ENCODE data around the gene RPL10.

RPL10 gene

DNA sequence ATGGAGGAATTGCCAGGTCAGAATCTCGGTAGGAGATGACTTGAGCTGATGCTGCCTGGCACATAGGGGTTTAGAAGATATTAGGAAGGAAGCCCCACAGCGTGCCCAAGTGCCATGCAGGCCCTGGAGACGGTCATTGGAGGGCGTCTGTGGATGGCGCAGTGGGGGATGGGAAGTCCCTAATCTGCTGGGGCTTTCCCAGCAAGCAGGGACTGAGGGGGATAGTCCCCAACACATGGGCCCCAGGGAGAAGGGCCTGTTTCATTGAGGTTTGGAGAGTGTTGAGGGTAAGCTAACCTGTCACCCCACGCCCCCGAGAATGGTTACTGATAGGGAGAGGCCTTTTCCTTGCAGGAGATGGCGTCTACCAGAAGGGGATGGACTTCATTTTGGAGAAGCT, 21.0 kb downstream of the RPL10 start:
- Mint-ChIP-seq H3K4me1 (no peaks in the 10 kb centered on the region), H3K36me3 (peaks cover 16% of the 10 kb centered on the region), H3K27ac (peak overlapping the region; percentile 54), H3K4me3 (no peak overlapping the region), H3K9me3 (no peaks in the 10 kb centered on the region)
- DNase-seq (ENCODE audit: low spot score in 2 of 2) (no peak), ATAC-seq (no peak)

DNA sequence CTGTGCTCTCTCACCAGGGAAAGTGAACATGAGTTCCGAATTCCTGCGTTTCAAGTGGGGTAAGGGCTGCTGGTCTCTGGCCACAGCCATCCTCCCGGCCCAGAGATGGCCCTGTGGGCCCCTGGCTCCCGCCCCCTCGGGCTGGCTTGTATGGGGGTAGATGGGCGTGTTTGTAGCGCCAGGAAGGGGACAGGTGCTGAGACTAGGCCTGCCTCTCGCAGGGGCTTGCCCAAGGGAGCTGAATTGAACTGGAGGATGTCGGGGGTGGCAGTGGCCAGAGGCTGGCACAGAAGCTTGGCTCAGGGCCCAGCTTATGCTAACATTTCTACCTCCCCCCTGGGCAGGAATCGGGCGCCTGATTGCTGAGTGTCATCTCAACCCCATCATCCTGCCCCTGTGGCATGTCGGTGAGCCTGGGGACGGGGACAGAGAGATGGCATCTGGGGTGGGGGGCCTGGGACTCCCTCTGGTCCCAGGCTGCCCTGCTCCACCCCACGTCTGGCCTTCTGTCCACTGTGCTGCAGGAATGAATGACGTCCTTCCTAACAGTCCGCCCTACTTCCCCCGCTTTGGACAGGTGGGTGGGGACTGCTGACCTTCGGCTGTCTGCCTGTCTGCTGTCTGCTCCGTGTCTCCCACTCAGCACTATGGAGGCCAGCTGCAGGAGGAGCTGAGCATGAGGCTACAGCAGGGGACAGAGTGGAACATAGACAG, 21.7 kb downstream of the RPL10 start:
- Mint-ChIP-seq H3K4me3 (no peak overlapping the region), H3K9me3 (no peaks in the 10 kb centered on the region), H3K27ac (peak overlapping the region; percentile 23), H3K4me1 (no peaks in the 10 kb centered on the region), H3K36me3 (peaks cover 16% of the 10 kb centered on the region)
- DNase-seq (ENCODE audit: low spot score in 2 of 2) (no peak), ATAC-seq (no peak)

DNA sequence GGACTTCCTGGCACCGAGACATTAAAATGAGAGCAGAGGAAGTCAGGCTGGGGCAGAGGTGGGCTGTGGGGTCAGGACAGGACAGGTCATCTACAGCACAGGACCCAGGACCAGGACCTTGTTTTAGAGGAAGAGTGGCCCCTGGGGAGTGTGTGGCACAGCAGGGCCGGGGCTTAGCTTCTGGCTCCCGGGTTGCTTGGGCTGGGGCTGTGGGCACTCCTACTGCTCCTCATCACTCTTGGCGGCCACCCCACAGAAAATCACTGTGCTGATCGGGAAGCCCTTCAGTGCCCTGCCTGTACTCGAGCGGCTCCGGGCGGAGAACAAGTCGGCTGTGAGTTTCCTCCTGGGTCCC, 22.2 kb downstream of the RPL10 start:
- peaks cover 11% of the 10 kb centered on the region for H3K36me3 Mint-ChIP-seq
- no peaks in the 10 kb centered on the region for H3K9me3 Mint-ChIP-seq
- no peak for DNase-seq (ENCODE audit: low spot score in 2 of 2)
- H3K4me3 Mint-ChIP-seq: no peak overlapping the region
- no peak for ATAC-seq
- peak overlapping the region; percentile 23 for H3K27ac Mint-ChIP-seq
- no peaks in the 10 kb centered on the region for H3K4me1 Mint-ChIP-seq

DNA sequence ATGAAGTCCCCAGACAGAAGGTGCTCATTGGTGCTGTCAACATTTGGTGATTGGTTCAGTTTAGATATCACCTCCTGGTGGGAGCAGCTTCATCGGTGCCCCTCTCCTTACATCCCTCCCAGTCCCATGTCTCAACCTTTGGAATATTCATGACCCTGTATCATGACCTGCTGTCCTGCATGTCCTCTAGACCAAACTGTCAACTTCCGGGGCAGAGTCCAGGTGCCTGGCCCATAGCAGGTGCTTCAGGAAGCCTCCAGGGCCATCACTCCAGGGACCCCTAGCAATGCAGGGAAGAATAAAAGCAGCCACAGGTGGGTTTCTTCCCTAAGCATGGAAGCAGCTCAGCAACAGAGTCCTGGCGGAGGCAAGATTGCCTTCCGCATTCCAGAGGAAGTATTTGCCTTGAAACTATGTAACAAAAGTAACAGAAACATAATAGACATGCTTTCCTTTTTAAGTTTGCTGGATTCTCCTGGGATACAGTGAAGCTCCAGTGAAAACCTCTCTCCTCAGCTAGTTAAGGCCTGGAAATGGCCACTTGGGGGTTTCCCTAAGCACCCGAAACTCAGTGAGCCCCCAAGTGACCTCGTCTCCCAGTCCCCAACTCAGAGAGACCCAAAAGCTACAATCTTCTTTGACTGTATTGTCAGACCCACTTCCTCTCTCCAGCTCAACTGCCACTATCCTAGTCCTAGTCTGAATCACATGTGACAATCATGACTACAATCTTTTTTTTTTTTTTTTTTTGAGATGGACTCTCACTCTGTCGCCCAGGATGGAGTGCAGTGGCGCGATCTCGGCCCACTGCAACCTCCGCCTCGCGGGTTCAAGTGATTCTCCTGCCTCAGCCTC, 29.0 kb downstream of the RPL10 start:
- H3K36me3 Mint-ChIP-seq: peaks cover 19% of the 10 kb centered on the region
- peaks cover 29% of the 10 kb centered on the region for H3K4me1 Mint-ChIP-seq

DNA sequence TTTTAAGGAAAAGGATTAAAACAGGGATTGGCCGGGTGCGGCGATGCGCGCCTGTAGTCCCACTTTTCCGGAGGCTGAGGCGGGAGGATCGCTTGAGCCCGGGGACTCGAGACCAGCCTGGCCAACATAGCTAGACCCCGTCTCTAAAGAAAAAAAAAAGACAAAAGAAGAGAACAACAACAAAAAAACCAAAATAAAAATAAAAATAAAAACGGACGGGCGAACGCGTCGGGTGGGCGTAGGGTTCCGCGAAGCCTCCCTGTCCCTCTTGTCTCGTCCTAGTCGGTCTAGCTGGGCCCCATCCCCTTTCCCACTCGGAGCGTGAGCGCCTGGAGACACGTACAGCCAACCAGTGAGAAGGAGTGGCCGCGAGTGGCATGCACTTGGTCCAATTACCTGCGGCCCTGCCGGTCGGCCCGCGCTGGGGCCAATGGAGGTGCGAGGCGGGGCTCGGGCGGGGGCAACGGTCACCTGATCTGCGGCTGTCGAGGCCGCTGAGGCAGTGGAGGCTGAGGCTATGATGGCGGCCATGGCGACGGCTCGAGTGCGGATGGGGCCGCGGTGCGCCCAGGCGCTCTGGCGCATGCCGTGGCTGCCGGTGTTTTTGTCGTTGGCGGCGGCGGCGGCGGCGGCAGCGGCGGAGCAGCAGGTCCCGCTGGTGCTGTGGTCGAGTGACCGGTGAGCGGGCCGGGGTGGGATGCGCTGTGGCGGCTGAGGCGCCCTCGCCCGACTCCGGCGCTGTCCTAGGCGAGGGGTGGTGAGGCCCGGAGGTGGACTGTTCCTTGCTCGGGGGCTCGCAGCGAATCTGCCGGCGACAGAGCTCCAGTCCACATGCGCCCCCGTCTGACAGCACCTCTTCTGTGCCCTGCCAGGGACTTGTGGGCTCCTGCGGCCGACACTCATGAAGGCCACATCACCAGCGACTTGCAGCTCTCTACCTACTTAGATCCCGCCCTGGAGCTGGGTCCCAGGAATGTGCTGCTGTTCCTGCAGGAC, 30.3 kb downstream of the RPL10 start, which contains the start of gene ATP6AP1:
Gene ATP6AP1 (plus strand): TSS at position 502 of the 996 bp plus-strand sequence. CDS start 16 bp downstream, at position 518.
- peak; percentile 99 for ATAC-seq

More for the DNA sequence above, 29.0 kb downstream of the RPL10 start:
- ATAC-seq (no peak), DNase-seq (ENCODE audit: low spot score in 2 of 2) (no peak)
- no peak overlapping the region for H3K27ac Mint-ChIP-seq
- H3K9me3 Mint-ChIP-seq: no peaks in the 10 kb centered on the region
- H3K4me3 Mint-ChIP-seq: peak overlapping the region; percentile 77

DNA sequence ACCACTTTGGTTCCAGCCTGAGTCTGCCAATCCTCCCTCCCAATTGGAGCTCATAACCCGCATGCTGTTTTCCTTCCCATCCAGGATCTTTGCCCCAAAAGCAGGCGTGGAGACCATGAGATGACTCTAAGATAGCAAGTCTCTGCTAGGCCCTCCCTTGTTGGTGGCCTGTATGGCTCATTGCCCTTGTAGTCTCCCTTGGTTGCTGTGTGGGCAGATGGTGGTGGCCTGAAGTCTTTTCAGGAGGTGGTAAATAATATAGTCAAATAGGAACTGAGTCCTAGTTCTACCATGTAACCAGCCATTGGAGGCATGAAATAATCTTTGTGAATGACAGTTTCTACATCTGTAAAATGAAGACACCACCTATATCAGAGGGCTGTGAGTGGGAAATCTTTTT, 31.5 kb downstream of the RPL10 start:
- peaks cover 26% of the 10 kb centered on the region for H3K36me3 Mint-ChIP-seq
- peaks cover 29% of the 10 kb centered on the region for H3K4me1 Mint-ChIP-seq
- peak; percentile 61 for ATAC-seq
- no peak for DNase-seq (ENCODE audit: low spot score in 2 of 2)
- H3K9me3 Mint-ChIP-seq: no peaks in the 10 kb centered on the region
- H3K27ac Mint-ChIP-seq: peak overlapping the region; percentile 93
- H3K4me3 Mint-ChIP-seq: peak overlapping the region; percentile 77

More for the DNA sequence above, 30.3 kb downstream of the RPL10 start, which contains the start of gene ATP6AP1:
- peaks cover 29% of the 10 kb centered on the region for H3K4me1 Mint-ChIP-seq
- H3K9me3 Mint-ChIP-seq: no peaks in the 10 kb centered on the region
- peak within 1 kb of the TSS; percentile 93 for H3K27ac Mint-ChIP-seq
- peaks cover 24% of the 10 kb centered on the region for H3K36me3 Mint-ChIP-seq
- DNase-seq (ENCODE audit: low spot score in 2 of 2): peak; percentile 73 to 88
- H3K4me3 Mint-ChIP-seq: peak within 1 kb of the TSS; percentile 77

DNA sequence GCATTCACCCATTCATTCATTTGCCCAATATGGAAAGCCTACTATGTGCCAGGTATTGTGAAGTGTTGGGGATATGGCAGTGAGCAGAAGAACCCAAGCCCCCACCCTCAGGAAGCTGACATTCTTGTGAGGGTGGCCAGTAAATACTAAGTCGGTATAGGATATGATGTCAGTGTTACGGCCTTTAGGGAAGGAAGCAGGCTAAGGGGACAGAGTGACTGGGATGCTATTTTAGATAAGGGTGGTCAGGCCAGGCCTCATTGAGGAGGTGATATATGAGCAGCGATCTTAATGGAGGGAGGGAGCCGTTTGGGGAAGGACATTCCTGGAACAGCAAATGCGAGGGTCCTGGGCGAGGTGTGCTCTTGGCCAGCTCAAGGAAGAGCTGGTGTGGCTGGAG, 32.3 kb downstream of the RPL10 start:
- Mint-ChIP-seq H3K9me3 (no peaks in the 10 kb centered on the region), H3K4me1 (peaks cover 29% of the 10 kb centered on the region), H3K4me3 (peak overlapping the region; percentile 77), H3K36me3 (peaks cover 26% of the 10 kb centered on the region), H3K27ac (peak overlapping the region; percentile 93)
- DNase-seq (ENCODE audit: low spot score in 2 of 2): no peak
- ATAC-seq: no peak

DNA sequence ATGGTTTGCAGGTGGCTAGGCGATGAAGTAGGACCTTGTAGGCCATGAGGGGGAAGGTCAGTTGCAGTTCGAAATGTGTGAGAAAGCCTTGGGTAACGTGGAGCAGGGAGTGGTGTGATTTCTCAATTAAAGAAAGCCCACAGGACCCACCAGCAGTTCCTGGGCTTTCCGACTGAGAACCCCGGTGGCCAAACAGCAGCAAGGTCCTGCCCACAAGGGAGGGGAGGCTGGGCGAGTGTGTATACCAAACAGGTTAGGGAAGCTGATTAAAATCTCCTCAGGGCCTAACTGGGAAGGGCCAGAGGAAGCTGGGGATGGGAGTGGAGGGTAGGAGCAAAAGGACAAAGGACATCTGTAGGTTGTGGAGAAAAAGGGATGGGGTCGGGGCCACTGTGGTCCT, 32.7 kb downstream of the RPL10 start:
- peaks cover 30% of the 10 kb centered on the region for H3K36me3 Mint-ChIP-seq
- peaks cover 30% of the 10 kb centered on the region for H3K4me1 Mint-ChIP-seq
- H3K4me3 Mint-ChIP-seq: no peak overlapping the region
- peak overlapping the region; percentile 93 for H3K27ac Mint-ChIP-seq
- no peak for DNase-seq (ENCODE audit: low spot score in 2 of 2)
- H3K9me3 Mint-ChIP-seq: no peaks in the 10 kb centered on the region
- no peak for ATAC-seq

DNA sequence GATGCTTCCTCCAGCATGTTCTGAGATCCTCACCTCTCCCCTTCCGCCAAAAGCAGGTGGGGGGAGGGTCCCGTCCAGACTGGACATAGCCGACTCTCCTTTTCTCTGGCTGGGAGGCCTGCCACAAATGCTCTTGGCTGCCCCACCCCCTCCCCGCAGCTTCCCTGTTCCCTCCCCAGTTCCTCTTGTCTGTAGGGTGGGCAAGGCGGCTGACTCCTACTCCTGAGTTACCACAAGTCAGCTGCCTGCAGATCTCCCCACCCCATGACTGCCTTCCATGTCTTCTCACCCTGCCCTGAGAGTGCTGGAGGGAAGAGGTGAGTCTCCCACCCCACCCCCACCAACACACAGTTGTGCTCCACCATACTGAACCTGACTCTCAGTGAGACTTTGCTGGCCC, 33.2 kb downstream of the RPL10 start:
- Mint-ChIP-seq H3K9me3 (no peaks in the 10 kb centered on the region), H3K27ac (no peak overlapping the region)

DNA sequence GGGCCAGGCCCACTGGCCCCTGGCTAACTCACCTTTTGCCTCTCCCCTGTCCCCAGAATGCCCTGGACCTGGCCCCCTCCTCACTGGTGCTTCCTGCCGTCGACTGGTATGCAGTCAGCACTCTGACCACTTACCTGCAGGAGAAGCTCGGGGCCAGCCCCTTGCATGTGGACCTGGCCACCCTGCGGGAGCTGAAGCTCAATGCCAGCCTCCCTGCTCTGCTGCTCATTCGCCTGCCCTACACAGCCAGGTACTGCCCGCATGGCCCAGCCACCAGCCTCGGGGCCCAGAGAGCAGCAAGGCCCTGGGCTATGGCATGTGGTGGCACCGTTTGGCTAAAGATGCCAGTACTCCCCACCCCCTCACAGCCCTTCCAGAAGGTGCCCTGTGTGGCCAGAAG, 34.0 kb downstream of the RPL10 start:
- DNase-seq (ENCODE audit: low spot score in 2 of 2) (no peak), ATAC-seq (no peak)
- Mint-ChIP-seq H3K9me3 (no peaks in the 10 kb centered on the region), H3K27ac (no peak overlapping the region), H3K4me3 (no peak overlapping the region), H3K4me1 (peaks cover 36% of the 10 kb centered on the region), H3K36me3 (peaks cover 39% of the 10 kb centered on the region)

More for the DNA sequence above, 33.2 kb downstream of the RPL10 start:
- H3K4me3 Mint-ChIP-seq: no peak overlapping the region
- DNase-seq (ENCODE audit: low spot score in 2 of 2) (no peak), ATAC-seq (no peak)
- H3K36me3 Mint-ChIP-seq: peaks cover 35% of the 10 kb centered on the region
- H3K4me1 Mint-ChIP-seq: peaks cover 34% of the 10 kb centered on the region

DNA sequence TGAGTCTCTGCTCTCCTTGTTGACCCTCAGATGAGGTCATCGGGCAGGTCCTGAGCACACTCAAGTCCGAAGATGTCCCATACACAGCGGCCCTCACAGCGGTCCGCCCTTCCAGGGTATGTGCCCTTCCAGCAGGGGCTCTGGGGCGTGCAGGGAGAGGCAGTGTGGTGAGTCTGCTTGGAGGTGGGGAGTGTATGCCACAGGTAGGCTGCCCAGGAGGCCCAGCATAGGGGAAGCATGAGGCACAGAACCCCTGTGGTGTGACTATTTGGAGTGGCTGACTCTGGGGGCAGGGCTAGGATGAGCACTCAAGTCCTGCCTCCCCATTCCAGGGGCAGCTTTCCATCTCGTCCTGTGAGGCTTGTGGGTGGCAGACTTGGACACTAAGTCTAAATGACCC, 35.4 kb downstream of the RPL10 start:
- no peak overlapping the region for H3K27ac Mint-ChIP-seq
- no peak overlapping the region for H3K4me3 Mint-ChIP-seq
- no peaks in the 10 kb centered on the region for H3K9me3 Mint-ChIP-seq
- H3K36me3 Mint-ChIP-seq: peaks cover 42% of the 10 kb centered on the region
- peaks cover 36% of the 10 kb centered on the region for H3K4me1 Mint-ChIP-seq
- ATAC-seq: no peak
- DNase-seq (ENCODE audit: low spot score in 2 of 2): no peak

DNA sequence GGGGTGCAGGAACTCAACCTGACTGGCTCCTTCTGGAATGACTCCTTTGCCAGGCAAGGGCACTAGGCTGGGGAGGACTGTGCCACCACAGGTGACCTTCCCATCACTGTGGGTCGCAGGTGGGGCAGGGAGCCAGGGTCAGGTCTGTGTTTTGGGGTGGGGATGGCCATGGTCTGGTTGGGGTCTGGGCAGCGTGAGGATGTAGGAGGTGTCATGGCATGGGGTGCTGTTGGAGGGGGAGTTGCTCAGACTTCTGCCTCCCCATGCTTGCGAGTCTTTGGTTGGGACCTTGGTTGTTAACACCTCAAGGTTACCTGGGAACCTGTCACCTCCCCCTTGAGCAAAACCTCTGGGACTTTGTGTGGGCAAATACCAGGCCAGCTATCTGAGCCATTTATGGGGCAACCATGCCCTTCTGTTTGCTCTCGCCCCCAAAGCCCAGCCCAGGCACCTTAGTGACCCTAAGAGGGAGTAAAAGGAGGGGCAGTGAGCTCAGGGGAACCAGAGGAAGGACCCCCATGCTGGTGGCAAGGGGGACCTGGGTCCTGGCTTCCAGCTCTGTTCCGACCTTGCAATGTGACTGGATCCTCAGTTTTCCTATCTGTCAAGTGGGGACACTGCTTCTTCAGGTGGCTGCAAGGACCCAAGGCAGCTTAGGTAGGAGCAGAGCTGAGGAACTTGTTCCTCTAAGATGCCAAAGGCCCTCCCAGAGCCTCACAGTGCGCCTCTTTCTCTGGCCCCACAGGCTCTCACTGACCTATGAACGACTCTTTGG, 36.4 kb downstream of the RPL10 start:
- H3K27ac Mint-ChIP-seq: no peak overlapping the region
- ATAC-seq (no peak), DNase-seq (ENCODE audit: low spot score in 2 of 2) (no peak)
- peaks cover 34% of the 10 kb centered on the region for H3K4me1 Mint-ChIP-seq
- no peak overlapping the region for H3K4me3 Mint-ChIP-seq
- H3K9me3 Mint-ChIP-seq: no peaks in the 10 kb centered on the region
- H3K36me3 Mint-ChIP-seq: peaks cover 43% of the 10 kb centered on the region

DNA sequence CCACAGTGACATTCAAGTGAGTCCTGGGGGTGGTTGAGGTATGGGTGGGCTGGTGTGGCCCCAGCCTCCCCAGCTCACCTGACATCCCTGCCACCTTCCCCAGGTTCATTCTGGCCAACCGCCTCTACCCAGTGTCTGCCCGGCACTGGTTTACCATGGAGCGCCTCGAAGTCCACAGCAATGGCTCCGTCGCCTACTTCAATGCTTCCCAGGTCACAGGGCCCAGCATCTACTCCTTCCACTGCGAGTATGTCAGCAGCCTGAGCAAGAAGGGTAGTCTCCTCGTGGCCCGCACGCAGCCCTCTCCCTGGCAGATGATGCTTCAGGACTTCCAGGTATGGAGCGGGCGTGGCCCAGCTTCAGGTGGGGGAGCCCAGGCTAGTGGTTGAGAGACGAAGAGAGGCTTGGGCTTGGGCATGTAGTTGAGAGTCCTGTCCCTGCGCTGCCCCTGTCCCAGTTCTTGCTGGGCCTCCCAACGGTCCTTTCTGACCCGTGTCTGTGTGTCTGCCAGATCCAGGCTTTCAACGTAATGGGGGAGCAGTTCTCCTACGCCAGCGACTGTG, 37.1 kb downstream of the RPL10 start:
- ATAC-seq (no peak), DNase-seq (ENCODE audit: low spot score in 2 of 2) (no peak)
- peak overlapping the region; percentile 93 for H3K27ac Mint-ChIP-seq
- peaks cover 38% of the 10 kb centered on the region for H3K4me1 Mint-ChIP-seq
- H3K4me3 Mint-ChIP-seq: no peak overlapping the region
- H3K36me3 Mint-ChIP-seq: peaks cover 44% of the 10 kb centered on the region
- no peaks in the 10 kb centered on the region for H3K9me3 Mint-ChIP-seq

DNA sequence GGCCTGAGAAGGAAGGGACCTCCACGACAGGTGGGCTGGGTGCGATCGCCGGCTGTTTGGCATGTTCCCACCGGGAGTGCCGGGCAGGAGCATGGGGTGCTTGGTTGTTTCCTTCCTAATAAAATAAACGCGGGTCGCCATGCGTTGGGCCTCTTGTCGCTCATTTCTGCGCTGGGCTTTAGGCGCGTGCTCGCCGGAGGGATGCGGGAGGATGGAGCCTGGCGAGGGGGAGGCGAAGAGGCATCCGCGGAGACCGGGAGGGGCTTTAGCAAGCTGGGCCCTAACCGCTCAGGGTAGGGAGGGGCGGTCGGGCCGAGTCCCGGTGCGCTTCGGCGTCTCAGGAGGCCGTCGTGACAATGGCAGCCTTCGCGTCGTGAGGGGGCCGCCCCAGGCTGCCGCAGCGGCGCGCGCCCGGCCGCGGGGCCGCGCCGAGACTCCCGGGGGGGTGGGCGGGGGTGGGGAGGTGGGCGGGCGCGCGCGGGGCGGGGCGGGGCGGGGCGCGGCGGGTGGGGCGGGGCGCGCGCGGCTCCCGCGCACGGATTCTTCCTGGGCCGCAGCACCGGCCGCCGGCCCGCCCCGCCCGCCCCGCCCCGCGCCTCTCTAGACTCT, 38.3 kb downstream of the RPL10 start:
- Mint-ChIP-seq H3K4me3 (peak overlapping the region; percentile 82), H3K36me3 (peaks cover 56% of the 10 kb centered on the region), H3K4me1 (peaks cover 35% of the 10 kb centered on the region), H3K9me3 (no peaks in the 10 kb centered on the region), H3K27ac (peak overlapping the region; percentile 93)
- peak; percentile 20 to 62 for DNase-seq (ENCODE audit: low spot score in 2 of 2)
- ATAC-seq: peak; percentile 78

Data from stimulated activated effector memory CD8-positive, alpha-beta T cell treated with anti-CD3 and anti-CD28 coated beads, Interleukin-12 subunit alpha, Interleukin-12 subunit beta, amount 100 ng/mL, for 72 hours (primary cell).